ENCODE data around the gene WDR76.
"Not testable (repeated sequence)": the region's sequence is repeated elsewhere in the genome, so short reads cannot be mapped to it uniquely, and the experiment has no call there.

Gene WDR76

DNA sequence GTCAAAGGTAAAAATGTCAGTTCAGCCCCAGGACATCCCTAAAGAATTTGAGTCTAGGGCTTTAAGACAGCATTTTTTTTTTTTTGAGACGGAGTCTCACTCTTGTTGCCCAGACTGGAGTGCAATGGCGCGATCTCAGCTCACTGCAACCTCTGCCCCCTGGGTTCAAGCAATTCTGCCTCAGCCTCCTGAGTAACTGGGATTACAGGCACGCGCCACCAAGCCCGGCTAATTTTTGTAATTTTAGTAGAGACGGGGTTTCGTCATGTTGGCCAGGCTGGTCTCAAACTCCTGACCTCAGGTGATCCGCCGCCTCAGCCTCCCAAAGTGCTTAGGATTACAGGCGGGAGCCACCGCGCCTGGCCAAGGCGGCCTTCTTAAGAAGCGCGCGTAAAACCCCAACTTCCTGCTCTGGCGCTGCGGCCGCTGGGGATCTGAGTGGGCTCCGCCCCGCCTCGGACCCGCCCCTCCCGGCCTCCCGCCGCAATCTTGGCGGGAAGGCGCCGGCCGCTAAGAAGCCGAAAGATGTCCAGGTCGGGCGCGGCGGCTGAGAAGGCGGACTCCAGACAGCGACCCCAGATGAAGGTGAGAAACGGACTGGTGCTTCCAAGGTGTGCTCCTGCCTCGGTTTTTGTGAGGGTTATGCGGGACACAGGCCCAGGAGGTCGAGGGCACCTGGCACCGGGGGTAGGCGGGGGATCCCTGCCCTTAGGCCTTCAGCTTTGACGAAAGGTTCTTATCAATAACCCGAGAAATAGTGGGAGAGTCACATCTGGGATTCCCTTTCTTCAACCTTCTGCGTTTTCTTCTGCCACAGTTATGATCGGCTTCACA, at the start of gene WDR76:
WDR76 (plus strand) TSS at position 495 of the 834 bp plus-strand sequence; CDS start at position 526, 31 bp downstream.
- peak; percentile 74 for DNase-seq

DNA sequence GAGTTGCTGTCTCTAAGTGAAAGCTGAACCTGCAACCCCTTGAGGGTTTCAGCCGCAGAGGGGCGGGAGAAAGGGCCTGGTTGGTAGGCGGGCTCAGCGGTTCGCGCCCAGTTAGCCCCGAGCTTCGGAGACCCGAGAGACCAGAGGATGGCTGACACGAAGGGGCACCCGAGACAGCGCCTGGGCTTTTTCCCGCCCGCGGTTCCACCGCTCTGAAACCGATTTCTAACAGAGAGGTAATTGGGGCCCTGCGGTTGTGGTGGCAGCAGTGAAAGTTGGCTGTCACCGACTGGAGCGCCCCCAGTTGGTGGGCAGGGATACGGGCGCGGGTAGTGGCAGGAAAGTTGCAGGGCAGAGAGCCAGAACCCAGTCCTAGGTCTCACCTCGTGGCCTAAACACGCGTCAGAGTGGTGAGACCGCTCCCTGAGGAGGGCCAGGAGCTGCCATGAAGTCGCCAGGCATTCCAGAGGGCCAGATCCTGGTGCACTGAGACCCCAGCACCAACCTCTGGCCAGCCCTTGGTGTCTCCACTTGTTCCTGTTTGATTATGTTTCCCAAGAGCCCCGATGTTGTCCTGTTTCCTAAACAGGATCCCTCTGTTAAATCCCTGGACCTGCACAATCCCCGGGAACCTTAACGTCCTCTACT, 49.4 kb upstream of the WDR76 start:
- DNase-seq = peak; percentile 80

DNA sequence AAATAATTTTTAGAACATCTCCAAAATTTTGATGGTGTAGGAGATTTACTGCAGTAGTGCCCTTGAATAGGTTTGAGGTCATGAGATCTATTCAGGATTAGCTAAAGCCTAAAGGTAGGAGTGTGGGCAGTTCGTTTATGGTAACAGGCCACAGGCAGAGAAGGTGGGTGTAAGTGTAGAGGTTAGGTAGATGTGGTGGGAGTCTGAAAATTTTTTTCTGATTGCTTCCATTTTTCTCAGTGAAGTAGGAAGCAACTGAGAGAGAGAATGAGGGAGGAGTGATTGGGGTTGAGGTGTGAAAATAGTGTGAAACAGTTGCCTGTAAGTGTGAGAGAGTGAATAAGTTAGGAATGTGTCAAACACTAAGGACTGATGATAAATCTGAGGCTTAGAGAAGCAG, 47.8 kb upstream of the WDR76 start:
- no peak for DNase-seq

DNA sequence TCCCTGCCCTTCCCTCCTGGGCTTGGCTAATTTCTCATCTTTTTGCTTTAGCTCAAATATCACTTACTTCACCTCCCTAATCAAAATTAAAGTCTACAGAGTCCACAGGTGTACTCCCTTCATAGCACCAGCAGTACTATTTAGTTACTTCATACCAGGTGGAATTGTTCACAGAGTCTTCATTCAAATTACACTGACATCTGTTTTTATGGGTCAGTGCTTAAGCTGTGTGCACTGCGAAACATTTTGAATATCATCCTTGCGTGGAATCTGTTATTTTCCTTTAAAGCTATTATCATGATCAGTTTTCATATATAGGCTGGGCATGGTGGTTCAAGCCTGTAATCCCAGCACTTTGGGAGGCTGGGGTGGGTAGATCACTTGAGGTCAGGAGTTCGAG, 37.4 kb upstream of the WDR76 start:
- DNase-seq = peak; percentile 91

DNA sequence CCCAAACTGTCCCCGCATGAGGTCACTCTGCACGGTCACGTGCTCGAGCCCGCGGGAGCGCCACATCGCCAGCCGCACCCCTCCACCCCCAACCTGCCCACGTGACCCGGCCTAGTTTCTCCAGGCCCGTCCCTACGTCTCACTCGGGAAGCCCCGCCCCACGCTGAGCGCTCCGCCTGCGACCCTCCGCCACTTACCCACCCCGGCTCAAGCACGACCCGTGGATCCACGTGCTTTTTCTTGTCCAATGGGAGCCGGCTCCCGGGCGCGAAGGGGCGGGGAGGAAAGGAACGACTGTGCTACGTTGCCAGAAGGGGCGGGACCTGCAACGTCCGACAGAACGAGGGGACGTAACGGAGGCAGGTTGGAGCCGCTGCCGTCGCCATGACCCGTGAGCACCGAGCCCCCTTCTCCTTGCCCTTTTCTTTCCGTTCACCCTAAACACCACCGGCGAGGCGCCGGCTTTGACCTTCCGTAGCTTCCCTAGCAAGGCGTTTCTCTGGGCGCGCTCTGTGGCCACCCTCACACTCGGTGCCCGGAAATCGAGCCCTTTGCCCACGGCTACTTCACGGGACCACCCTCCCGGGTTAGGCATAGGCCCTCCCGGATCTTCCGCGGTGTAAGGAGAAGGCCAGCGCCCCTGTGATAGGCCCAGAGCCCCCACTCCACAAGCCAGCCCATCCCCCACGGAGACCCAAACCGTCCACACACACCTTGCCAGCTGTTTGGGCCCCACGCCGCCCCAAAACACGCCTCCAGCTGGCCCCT, 34.6 kb upstream of the WDR76 start, which contains the start of gene SERF2:
SERF2 (plus strand) TSS at position 328 of the 768 bp plus-strand sequence; CDS start at position 385, 57 bp downstream.
- peak; percentile 97 for DNase-seq

DNA sequence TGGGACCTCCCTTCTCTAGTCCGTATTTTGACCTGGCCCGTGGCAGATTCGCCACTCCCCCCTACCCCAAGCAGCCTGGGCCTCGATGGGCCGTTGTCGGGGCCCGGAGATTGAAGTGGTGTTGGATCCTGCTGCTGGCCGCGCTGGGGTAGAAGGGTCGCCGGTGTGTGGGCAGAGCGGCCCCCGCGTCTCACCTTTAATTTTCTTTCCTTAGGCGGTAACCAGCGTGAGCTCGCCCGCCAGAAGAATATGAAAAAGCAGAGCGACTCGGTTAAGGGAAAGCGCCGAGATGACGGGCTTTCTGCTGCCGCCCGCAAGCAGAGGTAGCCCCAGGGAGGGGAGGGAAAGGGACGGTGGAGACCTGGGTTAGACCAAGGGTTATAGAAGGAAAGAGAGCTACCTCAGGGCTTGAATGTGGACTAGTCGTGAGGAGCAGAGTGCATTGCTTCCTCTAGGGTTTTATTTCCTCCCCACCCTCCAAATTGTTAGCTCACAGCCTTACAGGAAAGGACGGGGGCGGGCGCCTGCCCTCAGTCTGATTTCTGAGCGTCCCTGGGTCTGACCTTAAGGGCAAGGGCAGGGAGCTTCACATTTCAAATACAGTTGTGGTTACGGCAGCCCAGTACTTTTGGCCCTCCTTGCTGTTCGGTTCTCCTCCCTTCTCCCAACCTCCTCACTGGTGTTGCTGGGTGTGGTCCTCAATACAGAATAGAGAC, 33.9 kb upstream of the WDR76 start:
- no peak for DNase-seq

DNA sequence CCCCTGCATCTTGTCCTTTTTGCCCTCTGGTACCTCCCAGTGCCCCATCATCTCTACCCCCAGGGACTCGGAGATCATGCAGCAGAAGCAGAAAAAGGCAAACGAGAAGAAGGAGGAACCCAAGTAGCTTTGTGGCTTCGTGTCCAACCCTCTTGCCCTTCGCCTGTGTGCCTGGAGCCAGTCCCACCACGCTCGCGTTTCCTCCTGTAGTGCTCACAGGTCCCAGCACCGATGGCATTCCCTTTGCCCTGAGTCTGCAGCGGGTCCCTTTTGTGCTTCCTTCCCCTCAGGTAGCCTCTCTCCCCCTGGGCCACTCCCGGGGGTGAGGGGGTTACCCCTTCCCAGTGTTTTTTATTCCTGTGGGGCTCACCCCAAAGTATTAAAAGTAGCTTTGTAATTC, 33.2 kb upstream of the WDR76 start:
- DNase-seq = no peak

DNA sequence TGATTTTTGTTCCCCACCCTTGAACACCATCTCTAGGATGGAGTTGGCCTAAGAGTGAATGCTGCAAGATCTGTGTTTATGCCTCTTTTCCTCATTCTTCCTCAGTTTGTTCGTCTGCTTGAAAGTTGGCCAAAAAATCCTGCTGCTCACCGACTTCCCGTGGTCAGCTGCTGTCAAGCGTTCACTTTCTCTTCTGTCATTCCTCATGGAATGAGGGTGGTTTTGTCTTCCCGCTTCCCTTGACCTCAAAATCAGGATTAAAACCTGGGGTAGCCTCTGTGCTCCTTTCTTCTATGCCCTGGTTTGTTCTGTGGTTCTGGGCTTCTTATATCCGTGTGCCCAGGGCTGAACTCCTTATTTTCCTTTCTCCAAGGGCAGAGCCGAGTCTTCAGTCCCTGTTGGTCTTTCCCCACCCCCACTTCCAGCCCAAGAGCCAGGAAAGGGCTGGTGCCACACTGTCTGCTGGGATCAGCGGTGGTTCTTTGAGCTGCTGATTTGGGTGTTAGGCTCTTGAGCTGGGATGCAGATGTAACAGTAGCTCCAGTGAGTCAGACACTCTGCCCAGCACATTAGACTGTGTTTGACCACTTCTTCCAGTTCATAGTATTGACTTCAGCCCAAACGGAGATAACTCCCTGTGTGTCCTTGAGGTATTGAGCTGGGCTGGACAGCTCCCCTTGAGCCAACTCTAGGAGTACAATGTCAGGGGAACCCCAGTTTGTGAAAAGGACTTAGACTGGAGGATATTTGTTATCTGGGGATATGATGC, 32.3 kb upstream of the WDR76 start:
- DNase-seq = no peak

DNA sequence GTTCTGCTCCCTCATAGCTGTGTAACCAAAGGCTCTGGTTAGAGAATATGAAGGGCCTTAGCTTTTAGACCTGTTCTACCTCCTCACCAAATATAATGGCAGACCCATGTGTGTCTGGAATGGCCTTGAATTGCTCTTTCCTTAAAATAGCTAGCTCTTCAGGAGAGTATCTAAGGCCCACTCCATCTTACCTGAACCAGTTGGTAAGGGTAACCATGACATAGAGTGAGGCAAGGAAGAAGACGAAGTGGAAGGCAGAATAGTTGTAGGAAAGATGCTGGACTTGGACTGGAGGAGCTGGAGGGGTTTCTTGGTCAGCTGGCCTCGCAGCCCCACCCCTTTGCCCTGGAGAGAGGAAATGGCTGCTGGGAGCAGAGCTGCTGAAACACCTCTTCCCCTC, 31.6 kb upstream of the WDR76 start:
- DNase-seq = no peak

DNA sequence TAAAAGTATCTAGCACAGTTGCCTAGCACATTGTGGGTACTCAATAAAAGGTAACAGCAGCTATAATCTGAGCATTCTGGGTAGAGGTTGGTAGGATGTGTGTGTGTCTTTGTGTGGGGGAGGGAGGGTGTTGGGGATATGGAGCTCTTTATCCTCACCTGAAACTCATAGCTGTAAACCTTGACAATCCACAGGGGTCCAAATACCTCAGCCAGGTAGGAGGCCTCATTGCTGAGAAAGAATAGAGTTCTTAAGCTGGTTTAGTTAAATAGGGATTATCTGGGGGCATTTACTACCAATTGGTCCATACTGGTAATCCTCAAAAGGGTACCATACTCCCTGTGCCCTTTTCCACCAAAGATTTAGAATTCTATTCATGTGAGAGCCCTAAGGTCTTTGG, 30.8 kb upstream of the WDR76 start:
- DNase-seq = no peak

DNA sequence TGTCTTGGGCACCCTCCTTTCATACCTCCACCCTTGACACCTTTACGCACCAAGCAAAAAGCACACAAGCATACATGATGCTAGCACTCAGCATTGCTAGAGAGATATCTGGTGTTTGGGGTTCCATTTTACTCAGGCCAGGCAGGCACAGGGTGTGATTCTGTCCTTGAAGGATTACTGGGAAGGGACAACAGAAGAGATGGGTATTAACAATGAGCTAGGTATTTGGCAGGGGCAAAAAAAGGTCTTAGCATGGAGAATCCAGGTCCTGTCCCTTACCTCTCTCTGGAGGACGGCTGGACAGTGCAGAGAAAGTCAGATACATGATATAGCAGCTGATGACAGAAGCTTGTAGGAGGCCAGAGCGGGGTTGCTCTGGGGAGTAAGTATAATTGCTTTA, 30.2 kb upstream of the WDR76 start:
- DNase-seq = no peak

DNA sequence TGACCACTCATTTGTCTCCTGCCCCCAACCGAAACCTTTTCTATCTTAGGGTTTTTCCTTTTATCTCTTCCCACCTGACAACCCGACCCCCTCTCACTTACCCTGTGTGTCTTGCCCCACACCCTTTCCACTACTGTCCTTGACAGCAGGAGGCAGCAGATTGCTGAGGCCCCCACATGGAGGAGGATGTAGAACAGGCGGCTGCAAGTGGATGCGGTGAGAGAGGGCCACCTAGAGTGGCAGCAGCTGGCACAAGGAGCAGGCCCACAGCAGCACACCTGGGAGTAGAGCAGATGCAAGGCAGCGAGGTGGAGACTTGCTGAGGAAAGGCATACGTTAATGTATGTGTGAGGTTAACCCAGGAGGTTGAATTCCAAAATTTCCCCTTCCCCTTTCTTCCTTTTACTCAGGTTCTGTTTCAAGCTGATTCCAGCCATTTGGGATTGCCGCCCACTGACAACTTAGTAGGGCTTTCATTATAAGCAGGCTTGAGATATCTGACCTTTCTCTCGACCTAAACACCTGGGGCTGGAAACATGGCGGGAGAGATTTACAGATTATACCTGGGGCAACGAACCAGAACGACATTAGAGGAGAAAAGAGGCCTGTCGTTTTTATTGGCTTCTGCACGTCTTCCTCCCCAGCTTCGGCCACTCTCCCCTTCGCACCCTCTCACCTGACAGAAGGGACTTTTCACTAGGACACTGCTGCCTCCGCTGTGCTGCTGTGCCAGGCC, 27.4 kb upstream of the WDR76 start:
- peak; percentile 13 for DNase-seq

DNA sequence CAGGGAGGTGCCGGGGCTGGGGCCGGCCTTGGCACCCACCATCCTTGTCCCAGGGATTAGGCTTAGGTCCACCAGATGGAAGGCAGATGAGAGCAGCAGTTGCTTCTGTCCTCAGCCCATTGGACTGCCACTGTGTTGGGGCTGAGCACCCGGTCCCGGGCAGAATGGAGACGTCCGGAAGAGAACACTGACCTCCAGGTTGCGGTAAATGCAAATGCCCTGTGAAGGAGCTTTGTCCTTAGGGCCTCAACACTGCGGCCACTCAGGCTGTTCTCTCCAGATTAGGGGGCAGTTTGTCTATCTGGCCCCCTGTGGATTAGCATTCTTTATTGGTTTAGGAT, 26.9 kb upstream of the WDR76 start, which contains the start of gene SERINC4:
SERINC4 (minus strand) TSS at position 276 of the 341 bp plus-strand sequence; CDS start at position 42, 234 bp downstream.
- no peak for DNase-seq

DNA sequence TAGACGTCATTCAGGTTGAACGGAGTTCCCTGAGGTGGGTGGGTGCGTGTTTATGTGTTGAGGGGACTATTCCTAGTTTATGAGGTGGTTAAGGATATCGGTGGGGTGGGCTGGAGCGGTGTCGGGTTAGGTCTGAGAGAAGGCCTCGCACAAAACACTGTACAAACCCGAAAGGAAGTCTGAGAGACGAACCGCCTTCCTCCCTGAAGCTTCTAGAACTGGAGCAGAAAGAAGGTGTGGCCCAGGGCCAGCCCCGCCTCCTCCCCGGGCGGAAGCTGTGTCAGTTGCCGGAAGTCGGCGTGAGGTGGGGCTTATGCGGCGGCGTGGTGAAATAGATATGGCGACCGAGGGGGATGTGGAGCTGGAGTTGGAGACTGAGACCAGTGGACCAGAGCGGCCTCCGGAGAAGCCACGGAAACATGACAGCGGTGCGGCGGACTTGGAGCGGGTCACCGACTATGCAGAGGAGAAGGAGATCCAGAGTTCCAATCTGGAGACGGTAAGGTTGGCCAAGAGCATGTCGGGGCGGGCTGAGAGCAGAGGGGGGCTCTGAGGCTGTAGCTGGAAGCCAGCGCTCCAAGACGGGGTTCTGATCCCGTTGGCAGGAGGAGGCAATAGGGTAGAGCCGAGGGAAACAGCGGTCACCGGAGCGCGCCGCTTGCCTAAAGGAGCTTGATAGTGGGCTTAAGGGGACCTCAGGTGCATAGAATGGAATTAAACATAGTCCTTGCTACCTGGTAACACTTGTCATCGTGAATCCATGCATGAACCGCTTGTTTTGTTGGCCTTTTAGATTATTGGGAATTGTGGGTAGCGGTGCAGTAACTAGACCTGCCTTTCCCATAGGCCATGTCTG, 26.3 kb upstream of the WDR76 start, which contains the start of gene HYPK:
HYPK (plus strand) TSS at position 314 of the 856 bp plus-strand sequence; CDS start at position 338, 24 bp downstream.
- peak; percentile 75 for DNase-seq

DNA sequence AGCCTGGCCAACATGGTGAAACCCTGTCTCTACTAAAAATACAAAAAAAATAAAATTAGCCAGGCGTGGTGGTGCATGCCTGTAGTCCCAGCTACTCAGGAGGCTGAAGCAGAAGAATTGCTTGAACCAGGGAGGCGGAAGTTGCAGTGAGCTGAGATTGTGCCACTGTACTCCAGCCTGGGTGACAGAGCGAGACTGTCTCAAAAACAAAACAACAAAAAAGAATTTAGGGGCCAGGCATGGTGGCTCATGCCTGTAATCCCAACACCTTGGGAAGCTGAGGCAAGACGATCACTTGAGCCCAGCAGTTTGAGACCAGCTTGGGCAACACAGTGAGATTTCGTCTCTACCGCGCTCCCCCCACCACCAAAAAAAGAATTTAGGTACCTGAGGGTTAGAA, 24.1 kb upstream of the WDR76 start:
- DNase-seq = not testable (repeated sequence)

DNA sequence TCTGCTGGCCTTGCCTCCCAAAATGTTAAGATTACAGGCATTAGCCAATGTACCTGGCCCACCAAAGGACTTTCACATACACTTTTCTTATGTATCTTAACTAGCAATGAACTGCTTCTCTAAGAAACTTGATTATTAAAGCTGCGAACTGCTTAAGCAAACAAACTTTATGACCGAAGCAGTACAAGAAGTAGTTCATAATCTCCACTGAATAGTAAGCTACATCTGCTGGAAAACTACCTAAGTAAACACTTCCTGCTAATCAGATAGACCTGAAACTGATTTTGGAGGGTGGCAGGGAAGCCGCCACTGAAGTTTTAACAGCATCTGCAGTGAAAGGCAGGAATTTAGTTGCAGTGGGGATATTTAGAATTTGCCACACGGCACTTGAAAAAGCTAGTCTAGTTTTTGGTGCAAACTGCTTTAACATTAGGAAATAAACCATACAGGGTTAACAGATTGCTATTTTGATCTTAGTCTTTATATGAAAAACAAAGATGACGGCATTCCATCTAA, 18.3 kb upstream of the WDR76 start:
- no peak for DNase-seq

DNA sequence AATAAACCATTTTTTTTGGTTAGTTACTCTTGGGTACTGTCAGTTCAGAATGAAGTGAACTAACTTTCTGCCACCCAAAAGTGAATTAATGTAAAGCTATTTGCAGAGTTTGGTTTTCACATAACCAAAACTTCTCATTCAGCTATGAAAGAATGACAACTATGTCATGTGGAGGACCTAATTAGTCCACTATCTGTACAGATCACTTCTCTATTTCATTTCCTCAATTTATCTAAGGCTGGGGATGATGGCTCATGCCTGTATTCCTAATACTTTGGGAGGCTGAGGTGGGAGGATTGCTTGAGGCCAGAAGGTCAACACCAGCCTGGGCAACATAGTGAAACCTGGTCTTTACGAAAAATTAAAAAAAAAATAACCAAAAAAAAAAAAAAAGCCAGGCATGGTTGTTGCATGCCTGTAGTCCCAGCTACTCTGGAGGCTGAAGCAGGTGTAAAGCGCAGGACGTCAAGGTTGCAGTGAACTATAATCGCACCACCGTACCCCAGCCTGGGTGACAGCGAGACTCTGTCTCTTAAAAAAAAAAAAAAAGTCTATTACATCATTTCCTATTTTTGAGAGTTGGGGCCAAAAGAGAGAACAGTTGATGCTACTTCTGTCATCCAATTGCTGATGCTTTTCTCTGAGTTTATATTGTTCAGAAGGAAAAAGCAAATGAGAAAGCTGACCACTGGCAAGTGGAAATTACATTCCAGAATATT, 17.7 kb upstream of the WDR76 start:
- DNase-seq = no peak

DNA sequence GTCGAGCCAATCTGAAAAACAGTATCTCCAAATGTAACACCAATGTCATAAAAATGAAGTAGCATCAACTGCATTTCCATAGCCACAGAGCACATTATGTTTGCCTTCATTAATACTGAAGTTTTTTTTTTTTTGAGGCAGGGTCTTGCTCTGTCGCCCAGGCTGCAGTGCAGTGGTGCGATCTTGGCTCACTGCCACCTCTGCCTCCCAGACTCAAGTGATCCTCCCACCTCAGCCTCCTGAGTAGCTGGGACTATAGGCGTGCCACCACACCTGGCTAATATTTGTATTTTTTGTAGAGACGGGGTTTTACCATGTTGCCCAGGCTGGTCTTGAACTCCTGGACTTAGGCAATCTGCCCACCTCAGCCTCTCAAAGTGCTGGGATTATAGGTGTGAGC, 11.7 kb upstream of the WDR76 start:
- DNase-seq = not testable (repeated sequence)

DNA sequence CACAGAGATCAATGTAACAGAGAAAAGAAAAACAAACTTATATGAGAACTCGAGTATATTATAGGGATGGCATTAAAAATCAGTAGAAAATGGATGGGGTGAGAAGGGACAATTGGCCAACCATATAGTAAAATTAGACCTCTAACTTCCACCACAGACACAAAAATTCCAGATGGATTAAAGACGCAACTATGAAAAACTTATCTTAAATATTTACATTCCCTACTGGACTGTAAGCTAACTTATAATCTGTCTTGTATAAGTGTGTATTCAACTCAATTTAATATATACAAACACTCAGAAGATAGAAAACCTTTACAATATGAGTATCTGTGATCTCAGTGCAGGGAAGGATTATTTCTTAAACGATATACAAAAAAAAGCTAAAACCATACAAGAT, 5.3 kb upstream of the WDR76 start:
- no peak for DNase-seq

All from NCI-H526 treated with DMSO at 0.1 percent for 48 hours (cell line).